ENCODE data around the gene TMED3. TPM values are rescaled to one million over a fixed set of nuclear protein-coding genes. Genes with fewer than 3 reads are reported as not detected.

Gene TMED3
- total RNA-seq, 1 donor from 2014 or later, result 49.3 TPM

- H3K27ac Mint-ChIP-seq, result no peak overlapping the region
- TF ChIP-seq CTCF (IDR thresholded peaks at IDR 0.05; ENCODE audit: unreplicated experiment), result no peak
- H3K27me3 Mint-ChIP-seq, result no peaks in the 10 kb centered on the region
- no peak overlapping the region for H3K4me3 Mint-ChIP-seq (ENCODE audit: low read depth)
- H3K36me3 Mint-ChIP-seq (ENCODE audit: insufficient read depth), result peaks cover 2% of the 10 kb centered on the region
- DNase-seq (ENCODE audit: low spot score, unreplicated experiment), result no peak
- no peaks in the 10 kb centered on the region for H3K4me1 Mint-ChIP-seq (ENCODE audit: low read depth)
- H3K9me3 Mint-ChIP-seq (ENCODE audit: low read depth), result peaks cover 2% of the 10 kb centered on the region
Measured at GRCh38 chr15:79341396-79341795, 30.5 kb downstream of the TMED3 start.

GRCh38 chr15:79349525-79349924 lies 38.6 kb downstream of the TMED3 start:
- H3K4me3 Mint-ChIP-seq (ENCODE audit: low read depth), result no peak overlapping the region
- TF ChIP-seq CTCF (IDR thresholded peaks at IDR 0.05; ENCODE audit: unreplicated experiment), result no peak
- no peak overlapping the region for H3K27ac Mint-ChIP-seq
- peaks cover 2% of the 10 kb centered on the region for H3K36me3 Mint-ChIP-seq (ENCODE audit: insufficient read depth)
- H3K27me3 Mint-ChIP-seq, result no peaks in the 10 kb centered on the region
- peaks cover 8% of the 10 kb centered on the region for H3K4me1 Mint-ChIP-seq (ENCODE audit: low read depth)
- DNase-seq (ENCODE audit: low spot score, unreplicated experiment), result no peak
- peaks cover 2% of the 10 kb centered on the region for H3K9me3 Mint-ChIP-seq (ENCODE audit: low read depth)

- no peak for DNase-seq (ENCODE audit: low spot score, unreplicated experiment)
- Mint-ChIP-seq H3K27me3 (no peaks in the 10 kb centered on the region), H3K9me3 (ENCODE audit: low read depth) (no peaks in the 10 kb centered on the region), H3K27ac (no peak overlapping the region), H3K36me3 (ENCODE audit: insufficient read depth) (no peaks in the 10 kb centered on the region), H3K4me1 (ENCODE audit: low read depth) (peaks cover 7% of the 10 kb centered on the region), H3K4me3 (ENCODE audit: low read depth) (no peak overlapping the region)
- no peak for TF ChIP-seq CTCF (IDR thresholded peaks at IDR 0.05; ENCODE audit: unreplicated experiment)
Measured at GRCh38 chr15:79352206-79352605, 41.3 kb downstream of the TMED3 start.

- Mint-ChIP-seq H3K9me3 (ENCODE audit: low read depth) (no peaks in the 10 kb centered on the region), H3K4me1 (ENCODE audit: low read depth) (no peaks in the 10 kb centered on the region), H3K36me3 (ENCODE audit: insufficient read depth) (no peaks in the 10 kb centered on the region), H3K27me3 (no peaks in the 10 kb centered on the region), H3K4me3 (ENCODE audit: low read depth) (no peak overlapping the region), H3K27ac (no peak overlapping the region)
- no peak for DNase-seq (ENCODE audit: low spot score, unreplicated experiment)
- TF ChIP-seq CTCF (IDR thresholded peaks at IDR 0.05; ENCODE audit: unreplicated experiment), result no peak
Measured at GRCh38 chr15:79357566-79357965, 46.7 kb downstream of the TMED3 start.

GRCh38 chr15:79358069-79358468 lies 47.2 kb downstream of the TMED3 start:
- Mint-ChIP-seq H3K27me3 (no peaks in the 10 kb centered on the region), H3K27ac (no peak overlapping the region), H3K36me3 (ENCODE audit: insufficient read depth) (no peaks in the 10 kb centered on the region), H3K9me3 (ENCODE audit: low read depth) (no peaks in the 10 kb centered on the region), H3K4me3 (ENCODE audit: low read depth) (no peak overlapping the region), H3K4me1 (ENCODE audit: low read depth) (no peaks in the 10 kb centered on the region)
- DNase-seq (ENCODE audit: low spot score, unreplicated experiment), result no peak
- no peak for TF ChIP-seq CTCF (IDR thresholded peaks at IDR 0.05; ENCODE audit: unreplicated experiment)
